SU-DHL-6 (cell line): Measurements from ENCODE around the gene RND2.

Experiments used
- H2AFZ ChIP-seq: fragments of 200-600 bp; sonication (generic); 2 replicates; pipeline ENCODE4 v1.6.1; 2014; ENCODE audit warnings: low read depth, mild to moderate bottlenecking, moderate library complexity, mixed read lengths, antibody characterized with exemption, low read length; ENCODE audit not compliant: severe bottlenecking
- H3F3A ChIP-seq: fragments of 200-600 bp; shearing (Covaris generic); 2 replicates; pipeline ENCODE4 v1.6.0; 2016; ENCODE audit warnings: antibody characterized with exemption, mild to moderate bottlenecking; ENCODE audit not compliant: insufficient read depth
- H3K27ac ChIP-seq: fragments of 200-600 bp; sonication (generic); 2 replicates; pipeline ENCODE4 v1.5.1; 2016; ENCODE audit warnings: low read depth, mild to moderate bottlenecking, low read length, moderate library complexity, mixed read lengths
- H3K27me3 ChIP-seq: fragments of 200-600 bp; sonication (generic), shearing (Covaris generic); 2 replicates; pipeline ENCODE4 v1.6.0; 2014; ENCODE audit warnings: mild to moderate bottlenecking, low read length
- H3K36me3 ChIP-seq: fragments of 200-600 bp; sonication (generic); 2 replicates; pipeline ENCODE4 v1.6.1; 2014; ENCODE audit warnings: mild to moderate bottlenecking, low read length, mixed read lengths
- H3K4me2 ChIP-seq: fragments of 300-600, 200-600 bp; shearing (Covaris generic), sonication (generic); 2 replicates; pipeline ENCODE4 v1.6.0; 2014; ENCODE audit warnings: low read length, low read depth, mild to moderate bottlenecking; ENCODE audit not compliant: poor library complexity, severe bottlenecking
- H3K4me3 ChIP-seq: fragments of 200-600 bp; sonication (generic); 2 replicates; pipeline ENCODE4 v1.5.1; 2014; ENCODE audit warnings: antibody characterized with exemption, low read length, mild to moderate bottlenecking, mixed read lengths; ENCODE audit not compliant: insufficient read depth, poor library complexity, severe bottlenecking
- H3K79me2 ChIP-seq: fragments of 200-600 bp; sonication (generic); 2 replicates; pipeline ENCODE4 v1.6.1; 2014; ENCODE audit warnings: mild to moderate bottlenecking, low read length, moderate library complexity; ENCODE audit not compliant: insufficient read depth
- H3K9ac ChIP-seq: fragments of 200-600 bp; sonication (generic); 2 replicates; pipeline ENCODE4 v1.7.0; 2014; ENCODE audit warnings: mild to moderate bottlenecking, low read length
- H3K9me2 ChIP-seq: fragments of 200-600 bp; sonication (generic); replicated peaks from 2 replicates; pipeline ENCODE4 v1.6.1; 2014; ENCODE audit warnings: low read length; ENCODE audit not compliant: insufficient read depth
- H3K9me3 ChIP-seq: fragments of 200-600 bp; sonication (generic); 2 replicates; pipeline ENCODE4 v1.6.1; 2014; ENCODE audit warnings: low read length, mixed read lengths; ENCODE audit not compliant: insufficient read depth
- H4K20me1 ChIP-seq: fragments of 200-600 bp; sonication (generic); 2 replicates; pipeline ENCODE4 v1.6.1; 2014; ENCODE audit warnings: low read depth, mild to moderate bottlenecking, antibody characterized with exemption, low read length, moderate library complexity, mixed read lengths
- EZH2phosphoT487 ChIP-seq: fragments of 200-600 bp; sonication (generic), shearing (Covaris generic); conservative IDR thresholded peaks from 2 replicates; pipeline ENCODE4 v1.6.1; 2018; ENCODE audit warnings: mild to moderate bottlenecking, antibody characterized with exemption, low read length, moderate library complexity, mixed read lengths
- TF ChIP-seq, protein P1 (sequence below): fragments of 200-600 bp; sonication (generic); IDR thresholded peaks from one replicate; pipeline ENCODE4 v1.5.1; 2017; ENCODE audit warnings: antibody characterized with exemption, mild to moderate bottlenecking, low read length, moderate library complexity; ENCODE audit not compliant: insufficient read depth, poor library complexity, severe bottlenecking

RND2 gene

DNA sequence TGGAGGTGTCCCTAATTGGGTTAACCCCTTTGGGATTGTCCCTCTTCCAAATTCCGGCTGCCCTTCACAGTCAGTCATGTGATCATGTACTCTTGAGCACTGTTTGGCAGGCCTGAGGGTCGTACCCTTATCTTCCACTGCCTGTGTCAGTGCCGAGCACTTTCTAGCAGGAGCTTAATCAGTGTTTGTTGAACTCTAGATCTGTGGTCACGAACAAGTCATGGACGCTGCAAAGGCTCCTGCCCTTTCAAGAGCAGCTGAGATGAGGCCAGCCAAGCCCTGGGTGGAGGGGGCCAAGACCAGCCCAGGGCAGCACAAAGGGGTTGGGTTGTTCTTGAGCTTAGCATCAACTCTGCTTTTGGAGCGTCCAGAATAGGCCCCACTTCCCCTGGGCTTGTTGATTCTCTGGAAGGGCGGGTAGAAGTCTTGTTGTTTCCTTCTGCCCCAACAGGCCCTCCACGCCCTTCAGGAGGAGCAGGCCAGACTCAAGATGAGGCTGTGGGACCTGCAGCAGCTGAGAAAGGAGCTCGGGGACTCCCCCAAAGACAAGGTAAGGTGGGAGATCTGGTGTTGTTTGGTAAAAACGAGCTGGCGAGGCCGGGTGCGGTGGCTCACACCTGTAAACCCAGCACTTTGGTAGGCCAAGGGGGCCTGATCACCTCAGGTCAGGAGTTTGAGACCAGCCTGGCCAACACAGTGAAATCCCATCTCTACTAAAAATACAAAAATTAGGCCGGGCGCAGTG, 13.1 kb upstream of the RND2 start:
- Histone ChIP-seq H3K27me3 (no peaks in the 10 kb centered on the region), H3K36me3 (no peaks in the 10 kb centered on the region), H3K4me3 (no peak overlapping the region), H3K27ac (no peak overlapping the region), H2AFZ (no peak overlapping the region), H3K9me2 (no peaks in the 10 kb centered on the region), H3K9me3 (no peaks in the 10 kb centered on the region), H3K79me2 (no peaks in the 10 kb centered on the region), H4K20me1 (no peaks in the 10 kb centered on the region), H3K9ac (no peak overlapping the region), H3K4me2 (no peak overlapping the region), H3F3A (no peaks in the 10 kb centered on the region)
- TF ChIP-seq, protein P1, sequence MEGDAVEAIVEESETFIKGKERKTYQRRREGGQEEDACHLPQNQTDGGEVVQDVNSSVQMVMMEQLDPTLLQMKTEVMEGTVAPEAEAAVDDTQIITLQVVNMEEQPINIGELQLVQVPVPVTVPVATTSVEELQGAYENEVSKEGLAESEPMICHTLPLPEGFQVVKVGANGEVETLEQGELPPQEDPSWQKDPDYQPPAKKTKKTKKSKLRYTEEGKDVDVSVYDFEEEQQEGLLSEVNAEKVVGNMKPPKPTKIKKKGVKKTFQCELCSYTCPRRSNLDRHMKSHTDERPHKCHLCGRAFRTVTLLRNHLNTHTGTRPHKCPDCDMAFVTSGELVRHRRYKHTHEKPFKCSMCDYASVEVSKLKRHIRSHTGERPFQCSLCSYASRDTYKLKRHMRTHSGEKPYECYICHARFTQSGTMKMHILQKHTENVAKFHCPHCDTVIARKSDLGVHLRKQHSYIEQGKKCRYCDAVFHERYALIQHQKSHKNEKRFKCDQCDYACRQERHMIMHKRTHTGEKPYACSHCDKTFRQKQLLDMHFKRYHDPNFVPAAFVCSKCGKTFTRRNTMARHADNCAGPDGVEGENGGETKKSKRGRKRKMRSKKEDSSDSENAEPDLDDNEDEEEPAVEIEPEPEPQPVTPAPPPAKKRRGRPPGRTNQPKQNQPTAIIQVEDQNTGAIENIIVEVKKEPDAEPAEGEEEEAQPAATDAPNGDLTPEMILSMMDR = no peak
- TF ChIP-seq EZH2phosphoT487 = no peak

DNA sequence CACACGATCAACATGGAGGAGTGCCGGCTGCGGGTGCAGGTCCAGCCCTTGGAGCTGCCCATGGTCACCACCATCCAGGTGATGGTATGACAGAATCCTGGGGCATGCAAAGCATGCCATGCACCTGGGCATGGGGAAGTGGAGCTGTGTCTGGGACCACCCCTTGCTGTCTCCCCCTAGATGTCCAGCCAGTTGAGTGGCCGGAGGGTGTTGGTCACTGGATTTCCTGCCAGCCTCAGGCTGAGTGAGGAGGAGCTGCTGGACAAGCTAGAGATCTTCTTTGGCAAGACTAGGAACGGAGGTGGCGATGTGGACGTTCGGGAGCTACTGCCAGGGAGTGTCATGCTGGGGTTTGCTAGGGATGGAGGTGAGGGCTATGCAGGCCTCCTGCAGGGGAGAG, 11.7 kb upstream of the RND2 start:
- Histone ChIP-seq H4K20me1 (no peaks in the 10 kb centered on the region), H3K9me2 (no peaks in the 10 kb centered on the region), H3K9ac (no peak overlapping the region), H3K27me3 (no peaks in the 10 kb centered on the region), H3K9me3 (no peaks in the 10 kb centered on the region), H3K27ac (no peak overlapping the region), H3K79me2 (no peaks in the 10 kb centered on the region), H3K4me3 (no peak overlapping the region), H3K36me3 (no peaks in the 10 kb centered on the region), H3K4me2 (no peak overlapping the region), H2AFZ (no peak overlapping the region), H3F3A (no peaks in the 10 kb centered on the region)
- no peak for TF ChIP-seq EZH2phosphoT487
- TF ChIP-seq, protein P1 = no peak

DNA sequence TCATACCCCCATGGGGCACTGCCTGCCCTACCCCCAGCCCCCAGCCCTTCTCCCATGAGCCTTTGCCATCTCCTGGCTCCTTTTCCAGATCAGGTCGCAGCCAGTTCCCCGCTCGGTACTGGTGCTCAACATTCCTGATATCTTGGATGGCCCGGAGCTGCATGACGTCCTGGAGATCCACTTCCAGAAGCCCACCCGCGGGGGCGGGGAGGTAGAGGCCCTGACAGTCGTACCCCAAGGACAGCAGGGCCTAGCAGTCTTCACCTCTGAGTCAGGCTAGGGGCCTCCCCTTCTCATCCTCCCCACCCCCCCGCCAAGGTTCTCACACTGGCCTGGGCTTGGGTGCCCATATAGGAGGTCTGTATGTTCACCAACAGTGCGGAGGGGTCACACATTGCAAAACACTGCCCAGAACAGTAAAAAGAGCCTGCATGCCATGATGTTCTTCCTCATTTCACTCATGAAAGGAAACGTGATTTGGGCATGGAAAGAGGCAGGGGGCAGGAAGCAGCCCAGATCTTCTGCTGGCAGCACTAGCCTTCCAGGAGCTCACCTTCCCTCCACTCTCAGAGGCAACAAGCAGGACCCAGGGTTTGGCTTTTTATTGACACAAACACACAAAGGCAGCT, 10.9 kb upstream of the RND2 start:
- peaks cover 4% of the 10 kb centered on the region; the same call in 1 of the 2 replicates for H3F3A ChIP-seq
- no peaks in the 10 kb centered on the region for H3K9me3 ChIP-seq
- H3K9me2 ChIP-seq = no peaks in the 10 kb centered on the region
- TF ChIP-seq EZH2phosphoT487 = no peak
- TF ChIP-seq, protein P1 = no peak
- H3K27ac ChIP-seq = no peak overlapping the region
- no peaks in the 10 kb centered on the region for H4K20me1 ChIP-seq
- H3K4me3 ChIP-seq = no peak overlapping the region
- no peaks in the 10 kb centered on the region for H3K79me2 ChIP-seq
- no peaks in the 10 kb centered on the region for H3K36me3 ChIP-seq
- H3K27me3 ChIP-seq = no peaks in the 10 kb centered on the region
- no peak overlapping the region for H2AFZ ChIP-seq
- H3K9ac ChIP-seq = no peak overlapping the region
- no peak overlapping the region for H3K4me2 ChIP-seq
